NT2/D1 (cell line): ENCODE results near the gene SCRT2.

ENCODE experiments used
- SUZ12 ChIP-seq: IDR thresholded peaks from 2 replicates; pipeline ENCODE4 v1.6.1; 2011; ENCODE audit not compliant: insufficient read length, insufficient read depth; ENCODE audit errors: extremely low read depth
- YY1 ChIP-seq: IDR thresholded peaks from 2 replicates; pipeline ENCODE4 v1.6.1; 2011; ENCODE audit not compliant: insufficient read length, insufficient read depth
- ZNF274 ChIP-seq: IDR thresholded peaks from 2 replicates; pipeline ENCODE4 v1.6.1; 2011; ENCODE audit warnings: mild to moderate bottlenecking, low read depth, low read length

GRCh38 chr20:671252-672030 lies 4.2 kb downstream of the SCRT2 start:
- TF ChIP-seq YY1 (no peak), SUZ12 (no peak), ZNF274 (no peak)
